GM21723 (cell line): ENCODE measurements around the gene MGAT1.
A peak's percentile ranks its signal among the peaks of the same experiment; 100 is the strongest.

Source experiments
- ATAC-seq: cut with Tn5 transposase; IDR thresholded peaks from one replicate; pipeline ENCODE4 v1.9.1; 2021; ENCODE audit warnings: mild to moderate bottlenecking, moderate library complexity; ENCODE audit not compliant: unreplicated experiment

Gene MGAT1

DNA sequence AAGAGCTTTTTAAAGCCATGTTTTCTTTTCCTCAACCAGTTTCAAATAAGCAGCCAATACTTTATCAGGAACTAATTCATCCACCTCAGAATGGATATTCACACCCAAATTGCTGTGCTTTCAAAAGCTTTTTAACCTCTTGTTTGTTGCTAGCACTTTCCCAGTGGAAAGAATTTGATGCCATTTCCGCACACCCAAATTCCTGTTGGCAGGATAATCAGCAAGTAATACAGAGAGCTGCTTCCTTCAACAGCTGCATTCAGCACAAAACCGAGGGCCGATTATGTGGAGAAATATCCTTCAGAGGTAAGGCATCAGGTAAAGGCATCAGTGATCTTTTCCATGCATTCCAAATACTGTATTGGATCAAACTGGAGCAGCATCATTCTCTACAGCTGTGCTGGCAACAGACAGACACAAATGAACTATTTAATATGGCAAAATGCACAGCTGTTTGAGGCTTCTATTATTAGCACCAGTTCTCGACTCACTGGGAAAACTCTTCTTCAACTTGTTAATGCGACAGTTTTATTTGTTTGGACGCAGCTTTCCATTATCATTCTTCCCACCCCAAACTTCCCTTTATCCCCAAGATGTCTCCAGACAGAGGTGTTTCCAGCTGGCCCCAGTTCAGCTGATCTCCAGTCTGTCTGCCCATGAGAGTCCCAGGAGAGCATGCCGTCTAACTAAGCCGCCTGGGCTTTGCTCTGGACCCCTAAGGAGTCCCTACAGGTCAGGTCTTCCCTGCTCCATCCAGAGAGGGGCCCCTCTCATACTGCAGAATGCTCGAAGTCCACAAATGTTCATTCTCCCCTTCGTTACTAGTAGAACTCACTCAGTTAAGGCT lies 22.2 kb upstream of the MGAT1 start:
- ATAC-seq, result no peak

DNA sequence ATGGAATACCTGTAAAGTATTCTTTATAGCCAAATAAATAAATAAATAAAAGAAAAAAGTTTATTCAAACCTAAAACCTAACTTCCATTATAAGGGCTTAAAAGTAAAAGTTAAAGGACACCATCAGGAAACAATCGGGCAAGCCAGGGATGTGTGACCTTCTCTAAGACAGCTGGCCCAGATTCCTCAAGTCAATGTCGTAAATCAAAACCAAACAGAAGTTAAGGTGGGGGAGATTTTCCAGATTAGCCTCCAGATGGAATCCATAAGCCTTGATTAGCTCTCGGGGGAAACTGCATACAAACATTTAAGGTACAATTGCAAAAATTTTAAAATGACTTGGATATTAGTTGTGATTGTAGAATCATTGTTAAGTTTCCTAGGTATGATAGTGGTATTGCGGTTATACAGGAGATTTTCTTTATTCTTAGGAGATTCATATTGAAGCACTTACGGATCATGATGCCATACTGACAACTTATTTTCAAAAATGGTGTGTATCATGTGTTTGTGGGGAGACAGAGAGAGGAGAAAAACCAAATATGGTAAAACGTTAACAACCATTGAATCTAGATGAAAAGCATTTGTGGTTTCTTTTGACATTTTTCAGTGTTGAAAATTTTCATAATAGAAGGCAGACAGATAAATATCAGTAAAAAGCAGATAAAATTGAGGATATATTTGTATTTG lies 21.5 kb upstream of the MGAT1 start:
- no peak for ATAC-seq

DNA sequence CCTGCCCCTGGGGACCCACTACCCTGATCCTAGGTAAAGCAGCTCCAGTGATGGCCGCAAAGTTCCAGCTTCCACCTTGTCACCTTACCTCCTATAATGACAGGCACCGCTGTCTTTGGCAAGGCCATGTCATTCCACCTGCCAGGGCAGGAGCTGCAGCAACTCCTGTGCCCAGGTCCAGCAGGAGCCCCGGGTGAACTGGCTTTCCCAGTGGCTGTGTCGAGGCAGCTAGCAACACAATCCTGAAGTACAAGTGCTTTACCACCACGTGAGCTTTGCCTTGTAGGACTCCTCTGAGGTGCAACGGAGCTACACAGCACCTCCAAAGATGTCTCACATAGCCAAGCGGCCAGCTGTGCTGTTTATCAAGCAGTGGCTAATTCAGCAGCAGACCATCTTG lies 20.7 kb upstream of the MGAT1 start:
- no peak for ATAC-seq

DNA sequence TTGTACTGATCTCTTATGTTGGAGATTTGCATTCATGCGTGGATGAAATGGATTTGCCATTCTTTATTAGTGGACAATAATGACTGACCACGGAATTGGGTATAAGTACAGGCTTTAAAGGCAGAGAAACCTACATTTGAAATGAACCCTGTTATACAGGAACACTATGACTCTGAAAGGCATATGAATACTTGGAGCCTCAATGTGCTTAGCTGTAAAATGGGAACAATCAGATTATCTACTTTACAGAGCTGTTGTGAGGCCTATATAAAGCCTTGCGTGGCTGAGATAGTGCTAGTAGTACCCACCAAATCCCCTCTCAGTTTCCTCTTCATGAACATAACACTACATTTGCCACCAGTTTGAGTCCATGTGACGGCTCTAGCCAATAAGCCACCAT lies 18.9 kb upstream of the MGAT1 start:
- ATAC-seq, result no peak

DNA sequence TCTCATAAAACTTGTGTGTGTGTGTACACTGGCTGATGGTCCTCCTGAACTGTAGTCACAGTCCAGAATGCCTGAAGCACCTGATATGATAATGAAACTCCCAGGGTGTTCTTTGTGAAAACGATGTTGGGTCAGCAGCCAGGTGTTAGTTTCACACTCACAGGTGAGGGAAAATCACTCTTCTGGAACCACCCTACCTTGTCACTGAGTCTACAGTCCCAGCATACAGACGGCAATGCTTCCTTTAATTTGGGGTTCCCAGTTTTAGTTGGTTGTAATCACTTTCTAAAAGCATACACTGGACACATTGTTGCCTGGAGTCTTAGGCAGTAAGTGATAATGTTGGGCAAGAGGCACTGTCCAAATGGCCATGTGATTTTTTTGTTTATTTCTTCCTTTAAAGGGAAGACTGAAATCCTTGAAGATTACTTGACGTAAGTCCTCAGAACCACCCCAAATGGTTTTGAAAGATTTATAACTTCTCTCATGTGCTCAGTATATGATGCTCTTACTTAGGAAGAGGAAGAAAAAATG lies 18.2 kb upstream of the MGAT1 start:
- peak; percentile 83 for ATAC-seq

DNA sequence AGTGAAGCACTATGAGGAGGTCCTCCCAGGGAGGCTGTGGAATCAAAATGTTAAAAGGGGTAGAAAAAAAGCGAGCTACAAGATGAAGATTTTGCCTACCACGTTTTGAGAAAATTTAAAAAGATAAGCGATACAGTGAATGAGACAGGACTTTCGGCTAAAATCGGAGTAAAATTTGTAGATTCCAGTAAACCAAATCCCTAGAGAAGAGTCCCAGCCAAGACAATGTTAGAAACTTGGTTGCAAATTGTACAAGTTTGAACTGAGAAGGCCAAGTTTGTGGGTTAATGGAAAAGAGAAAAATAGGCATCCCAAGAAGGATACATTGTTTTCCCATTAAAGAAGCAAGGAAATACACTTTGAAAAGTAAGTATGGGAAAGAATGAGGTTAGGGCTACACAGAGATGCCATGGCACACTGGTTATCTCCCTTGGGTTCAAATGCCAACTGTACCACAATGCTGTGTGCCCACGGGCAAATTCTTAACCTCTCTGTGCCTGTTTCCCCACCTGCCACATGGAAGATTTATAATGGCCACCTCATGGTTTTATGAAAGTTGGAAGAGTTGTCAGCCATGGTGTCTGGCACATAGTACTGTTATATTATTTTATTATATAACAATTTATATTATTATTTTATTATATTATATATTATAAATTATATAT lies 16.2 kb upstream of the MGAT1 start:
- no peak for ATAC-seq

DNA sequence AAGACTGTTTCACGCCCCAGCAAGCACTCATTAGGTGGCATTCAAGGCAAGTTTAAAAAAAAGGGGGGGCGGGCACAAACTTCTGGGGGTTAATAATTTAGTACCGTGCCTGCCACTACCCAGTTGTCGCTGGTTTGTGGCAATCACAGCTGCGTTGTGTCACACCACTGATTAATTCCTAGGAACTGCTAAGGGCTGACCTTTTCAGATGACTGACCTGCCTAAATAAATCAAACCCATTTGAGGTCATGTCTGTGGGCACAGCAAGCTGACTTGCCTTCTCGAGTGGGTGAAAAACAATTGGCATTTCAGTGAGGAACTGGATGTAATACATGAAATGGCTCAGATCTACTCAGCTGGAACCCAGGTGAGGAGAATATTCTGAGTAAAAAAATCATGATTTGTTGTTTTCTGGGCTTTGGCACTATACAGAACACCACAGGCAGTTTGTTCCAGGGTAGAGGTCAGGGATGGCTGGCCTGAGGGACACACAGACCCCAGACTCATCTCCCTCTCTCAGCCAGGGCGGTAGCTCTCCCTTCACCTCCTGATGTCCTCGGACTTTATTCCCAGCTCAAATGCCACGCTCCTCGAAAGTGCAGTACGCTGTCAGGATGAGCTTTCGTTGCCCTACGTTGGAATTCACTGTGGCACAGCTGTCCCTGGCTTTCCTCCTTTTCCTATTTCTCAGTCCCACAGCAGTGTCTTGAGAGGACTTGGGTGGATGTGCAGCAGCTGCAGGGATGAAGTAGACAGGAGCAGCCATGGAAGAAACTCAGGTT lies 15.5 kb upstream of the MGAT1 start:
- ATAC-seq, result no peak

DNA sequence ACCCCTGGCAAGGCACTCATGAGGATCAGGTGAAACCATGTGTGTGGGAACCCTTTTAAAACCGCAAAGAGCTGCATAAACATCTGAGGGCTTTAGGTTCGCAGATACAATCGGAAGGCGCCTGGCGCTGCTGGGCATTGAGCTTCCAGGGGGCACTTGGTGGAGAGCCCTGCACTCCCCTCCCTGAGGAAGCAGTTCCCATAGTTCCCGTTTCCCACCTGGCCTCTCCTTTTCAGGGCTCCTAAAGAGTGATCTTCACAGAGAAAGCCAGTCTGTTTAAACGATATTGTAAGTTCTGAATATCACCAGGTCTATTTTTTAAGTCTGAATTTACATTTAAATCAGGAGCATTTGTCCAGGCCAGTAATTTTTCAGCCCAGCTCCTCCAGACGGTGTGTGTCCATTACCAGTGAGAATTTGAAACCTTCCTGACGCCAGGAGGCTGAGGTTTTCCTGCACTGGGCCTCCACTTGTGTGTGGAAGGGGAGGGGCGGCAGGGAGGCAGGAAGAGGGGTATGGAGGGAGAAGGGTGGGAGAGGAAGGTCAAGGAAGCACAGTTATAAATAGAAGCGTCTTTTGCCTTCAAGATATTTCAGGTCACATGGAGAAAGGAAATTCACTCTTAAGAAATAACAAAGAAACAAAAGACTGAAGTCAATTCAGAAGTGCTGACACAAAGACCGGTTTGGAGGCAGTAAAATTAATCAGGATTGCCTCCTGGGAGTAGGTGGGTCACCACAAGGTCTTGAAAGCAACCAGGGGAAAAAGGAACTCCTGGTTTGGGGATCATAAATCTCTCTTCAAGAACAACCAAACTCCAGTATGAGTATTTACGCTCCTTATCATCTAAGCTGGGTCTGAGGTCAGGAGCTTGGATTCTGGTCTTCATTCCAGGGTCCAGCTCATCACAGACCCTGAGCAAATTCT lies 14.3 kb upstream of the MGAT1 start:
- ATAC-seq, result peak; percentile 33

DNA sequence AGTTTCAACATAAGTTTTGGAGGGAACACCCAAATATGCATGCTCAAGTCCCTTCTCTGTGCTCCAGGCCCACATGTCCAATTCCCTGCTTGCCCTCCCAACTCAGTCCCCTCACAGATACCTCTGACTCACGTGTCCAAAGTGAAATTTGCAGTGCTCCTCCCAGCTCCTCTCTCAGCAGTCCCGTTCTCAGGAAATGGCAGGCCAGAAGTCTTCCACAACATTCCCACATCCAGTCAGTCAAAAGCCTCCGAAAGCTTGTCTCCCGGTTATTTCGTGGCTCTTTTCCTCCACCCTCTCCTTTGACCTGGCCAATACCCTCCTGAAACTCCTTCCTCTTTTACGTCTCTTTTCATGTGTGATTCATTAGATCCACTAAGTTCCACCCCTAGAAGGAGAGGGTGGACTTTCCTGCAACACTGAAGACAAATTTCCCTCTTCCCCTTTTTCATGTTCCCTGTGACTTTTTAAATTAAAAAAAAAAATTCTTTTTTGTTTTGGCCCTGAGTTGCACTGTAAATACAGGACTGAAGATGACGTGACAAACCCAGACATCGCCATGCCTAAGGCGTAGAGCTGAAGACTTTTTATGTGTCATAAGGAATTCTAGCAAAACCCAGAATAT lies 12.8 kb upstream of the MGAT1 start:
- no peak for ATAC-seq

DNA sequence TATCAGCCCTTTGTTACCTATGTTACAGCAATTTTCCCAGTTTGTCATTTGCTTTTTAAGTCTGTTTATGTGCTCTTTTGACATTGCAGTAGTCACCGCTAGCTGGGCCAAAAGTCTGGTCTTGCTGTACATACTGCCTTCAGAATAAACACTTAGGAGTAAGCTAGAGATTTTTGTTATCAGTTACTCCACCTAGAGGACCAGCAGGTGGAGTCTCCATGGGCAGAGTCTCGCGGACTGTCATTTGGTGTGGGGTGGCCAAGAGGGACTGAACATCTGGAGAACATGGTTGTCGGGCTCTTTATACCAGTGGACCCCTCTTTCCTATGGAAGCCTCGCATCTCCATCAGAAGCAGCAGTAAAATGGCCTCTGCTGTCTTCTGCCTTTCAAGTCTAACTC lies 10.8 kb upstream of the MGAT1 start:
- ATAC-seq, result no peak

DNA sequence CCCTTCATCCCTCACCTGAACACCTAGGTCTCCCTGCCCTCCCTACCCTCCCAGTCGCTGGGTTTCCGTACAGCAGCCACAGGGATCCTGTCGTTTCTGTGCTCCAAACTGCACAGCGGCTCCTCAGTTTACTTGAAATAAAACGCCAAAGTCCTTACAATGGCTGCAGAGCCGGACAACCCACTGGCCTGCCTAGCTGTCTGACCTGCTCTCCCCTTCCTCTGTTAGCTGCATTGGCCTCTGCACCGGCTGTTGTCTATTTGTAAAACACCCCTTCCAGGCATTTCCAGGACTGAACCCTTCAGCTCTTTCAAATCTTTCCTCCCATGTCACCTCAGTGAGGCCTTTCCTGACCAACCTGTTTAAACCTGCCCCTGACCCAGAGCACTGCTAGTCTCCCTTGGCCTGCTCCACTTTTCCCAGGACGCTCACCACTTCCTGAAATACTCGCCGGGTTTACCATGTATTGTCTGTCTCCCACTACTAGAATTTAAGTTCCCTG lies 9.1 kb upstream of the MGAT1 start:
- no peak for ATAC-seq

DNA sequence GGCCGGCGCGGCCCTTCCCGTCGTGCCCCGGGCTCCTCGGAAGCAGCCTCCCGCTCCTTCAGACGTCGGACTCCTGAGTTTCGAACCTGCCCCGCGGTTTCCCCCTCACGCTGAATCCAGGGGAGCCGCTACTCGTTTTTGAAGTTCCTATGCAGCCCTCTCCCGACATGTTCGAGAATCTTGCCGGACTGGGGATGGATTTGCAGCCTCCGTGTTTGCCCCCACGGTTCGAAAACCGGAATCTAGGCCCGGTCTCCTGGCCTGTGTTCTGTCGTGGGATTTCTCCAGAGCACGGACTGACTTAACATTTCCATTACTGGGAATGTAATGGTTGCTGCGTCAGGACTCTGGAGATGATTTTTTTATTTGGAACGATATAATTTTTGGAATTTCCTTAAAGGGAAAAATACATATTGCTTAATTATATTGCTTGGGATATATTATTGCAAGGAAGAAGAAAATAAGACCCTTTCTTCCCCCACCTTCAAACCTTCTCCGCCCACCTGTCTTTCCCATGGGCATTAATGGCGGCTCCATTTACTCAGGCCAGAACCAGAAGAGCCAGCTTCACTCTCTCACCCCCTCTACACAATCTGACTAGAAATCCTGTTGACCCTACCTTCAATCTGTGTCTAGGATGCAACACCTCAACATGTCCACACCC lies 8.5 kb upstream of the MGAT1 start:
- ATAC-seq, result no peak

DNA sequence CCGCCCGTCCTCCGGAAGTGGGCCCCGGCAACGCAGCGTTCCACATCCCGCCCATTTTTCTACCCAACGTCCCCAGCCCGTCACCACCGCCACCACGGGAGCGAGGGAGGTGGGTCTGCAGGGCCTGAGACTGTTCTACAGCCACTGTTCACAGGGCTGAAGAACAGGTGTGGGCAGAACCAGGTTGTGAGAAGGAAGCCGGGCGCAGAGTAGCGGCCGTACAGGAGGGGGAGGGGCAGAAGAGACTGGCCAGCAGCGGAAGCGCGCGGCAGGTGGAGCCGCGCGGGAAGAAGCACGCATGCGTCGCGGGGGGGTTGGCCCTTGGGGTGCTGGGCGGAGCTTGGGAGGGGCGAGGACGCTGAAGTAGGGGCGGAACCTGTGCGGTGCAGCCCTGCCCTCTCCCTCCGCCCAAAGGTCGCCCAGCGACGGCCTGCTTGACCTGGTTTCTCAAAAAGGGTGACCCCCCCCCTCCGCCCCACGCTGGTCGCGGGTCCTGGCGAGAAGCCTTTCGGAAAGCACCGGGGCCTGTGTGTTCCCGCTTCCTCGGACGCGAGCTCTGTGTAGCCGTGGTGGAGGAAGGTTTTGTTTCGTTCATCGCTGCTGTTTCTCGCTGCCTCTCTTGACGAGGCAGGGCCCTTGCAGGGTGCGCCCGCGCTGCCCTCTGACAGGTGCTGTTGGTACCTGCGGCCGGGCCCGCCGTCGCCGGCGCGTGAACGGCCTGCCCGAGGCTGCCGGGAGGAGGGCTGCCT lies 7.8 kb upstream of the MGAT1 start:
- ATAC-seq, result peak; percentile 62

DNA sequence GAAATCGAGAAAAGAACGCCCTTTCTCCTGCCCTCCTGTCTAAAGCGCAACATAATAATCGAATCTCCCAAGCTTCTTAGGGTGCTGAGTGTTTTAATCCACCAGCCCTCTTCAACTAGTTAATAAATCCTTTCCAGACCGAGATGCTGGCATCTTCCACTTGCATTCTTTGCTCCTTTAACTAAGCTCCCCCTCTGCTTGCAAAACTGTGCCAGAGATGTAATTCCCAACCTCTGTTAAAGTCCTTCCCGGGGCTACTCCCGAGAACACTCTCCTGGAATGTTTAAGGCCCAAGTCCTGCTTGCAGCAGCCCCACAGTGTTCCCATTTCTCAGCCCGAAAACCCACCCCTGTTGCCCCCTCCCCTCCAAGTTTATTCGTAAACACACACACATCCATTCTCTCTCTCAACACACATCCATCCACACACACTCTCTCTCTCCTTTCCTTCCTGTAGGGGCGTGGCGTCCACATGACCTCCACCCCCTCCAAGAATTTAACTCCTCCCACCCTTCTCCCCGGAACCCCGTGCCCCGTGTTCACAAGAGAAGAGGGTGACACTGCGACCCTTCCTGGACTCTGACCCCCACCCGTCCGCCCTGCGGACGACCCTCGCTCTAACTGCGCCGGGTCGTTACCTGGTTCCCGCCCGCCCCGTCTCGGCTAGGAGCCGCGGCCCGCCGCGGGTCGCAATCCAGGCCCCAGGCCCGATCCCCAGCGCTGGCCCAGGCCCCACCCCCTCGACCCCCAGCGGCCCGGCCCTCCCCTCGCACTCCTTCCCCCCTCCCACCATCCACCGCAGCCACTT lies 7.0 kb upstream of the MGAT1 start:
- peak; percentile 59 for ATAC-seq

DNA sequence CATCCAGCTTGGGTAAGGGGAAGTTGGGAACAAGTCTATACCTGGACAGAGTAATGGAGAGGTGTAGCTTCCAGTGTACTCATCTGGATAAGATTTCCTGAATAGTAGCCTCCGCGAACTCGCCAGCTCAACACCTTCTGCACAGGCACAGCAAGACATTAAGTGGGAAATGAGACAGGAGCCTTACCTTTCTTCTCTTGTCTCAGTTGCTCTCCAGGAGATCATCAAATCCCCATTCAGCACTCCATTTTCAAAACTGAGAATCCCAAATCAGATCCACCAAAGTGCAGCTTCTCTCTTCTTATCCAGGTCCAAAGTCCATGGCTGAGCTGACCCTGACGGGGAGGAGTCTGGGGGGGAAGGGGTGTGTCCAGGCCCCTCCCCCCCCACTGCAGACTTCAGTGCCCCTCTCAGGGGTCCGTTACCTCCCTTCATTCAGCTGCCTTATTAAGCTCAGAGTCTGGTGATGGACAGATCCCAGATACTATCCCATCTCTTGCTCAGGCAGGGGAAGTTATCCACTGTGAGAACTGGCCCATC lies 5.9 kb upstream of the MGAT1 start:
- ATAC-seq, result no peak

DNA sequence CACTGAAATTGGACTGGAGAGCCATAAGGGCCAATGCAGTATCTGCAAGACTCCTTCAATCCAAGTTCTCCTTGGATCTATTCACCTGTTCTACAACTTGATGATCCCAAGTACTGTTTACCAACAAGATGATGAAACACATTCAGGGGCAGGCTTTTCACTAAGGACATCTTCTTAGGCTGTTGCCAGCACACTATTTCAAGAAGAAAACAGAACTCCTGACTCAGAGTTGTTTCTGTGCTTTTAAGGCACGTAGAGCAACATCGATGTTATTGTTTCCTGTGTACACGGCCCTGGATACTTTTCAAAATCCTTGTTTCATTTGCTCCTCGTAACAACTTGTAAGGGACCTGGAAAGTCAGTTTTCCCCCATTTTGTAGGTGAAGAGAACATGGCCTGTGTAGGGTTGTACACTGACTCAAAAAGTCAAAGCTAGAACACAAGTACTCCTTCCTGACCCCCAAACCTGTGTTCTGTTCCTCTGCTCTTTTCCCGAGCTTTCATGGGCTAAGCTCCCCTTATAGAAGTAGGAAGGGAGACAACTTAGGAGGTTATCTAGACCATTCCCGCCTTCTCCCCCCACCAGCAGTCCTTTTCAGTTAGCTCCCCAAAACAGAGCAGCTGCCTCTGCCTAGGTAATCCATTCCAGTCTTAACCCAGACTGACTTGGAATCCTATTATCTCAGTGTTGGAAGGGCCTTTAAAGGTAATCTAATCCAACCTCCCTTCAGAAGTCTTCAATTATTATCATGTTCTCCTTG lies 5.2 kb upstream of the MGAT1 start:
- no peak for ATAC-seq
